ENCODE data around the gene HECW1.

GRCh38 chr7:43328336-43328735 is 215.9 kb downstream of the HECW1 start:
- TF ChIP-seq USF2 (IDR thresholded peaks at IDR 0.05; ENCODE audit: low read depth, low read length) (no peak), USF2 (CRISPR knock-in tag; IDR thresholded peaks at IDR 0.05; ENCODE audit: borderline replicate concordance) (no peak), KDM1A (CRISPR knock-in tag; IDR thresholded peaks at IDR 0.05) (no peak), CTCF (CRISPR knock-in tag; IDR thresholded peaks at IDR 0.05) (no peak), EP300 (IDR thresholded peaks at IDR 0.05; ENCODE audit: low read depth in 2 of 2, low read length in 2 of 2) (no peak), EP300 (CRISPR knock-in tag; IDR thresholded peaks at IDR 0.05; ENCODE audit: borderline replicate concordance) (no peak), HCFC1 (IDR thresholded peaks at IDR 0.05; ENCODE audit: low read depth, low read length) (no peak), ELF4 (CRISPR knock-in tag; IDR thresholded peaks at IDR 0.05; ENCODE audit: borderline replicate concordance) (no peak), ZNF597 (CRISPR knock-in tag; IDR thresholded peaks at IDR 0.05) (no peak), JDP2 (CRISPR knock-in tag; IDR thresholded peaks at IDR 0.05; ENCODE audit: borderline replicate concordance) (no peak), IKZF1 (IDR thresholded peaks at IDR 0.05) (no peak), YY1 (IDR thresholded peaks at IDR 0.05; ENCODE audit: insufficient read depth, insufficient replicate concordance, low read depth, low read length) (no peak), ZNF253 (CRISPR knock-in tag; IDR thresholded peaks at IDR 0.05; ENCODE audit: borderline replicate concordance) (no peak)
- TF ChIP-seq, protein P1, sequence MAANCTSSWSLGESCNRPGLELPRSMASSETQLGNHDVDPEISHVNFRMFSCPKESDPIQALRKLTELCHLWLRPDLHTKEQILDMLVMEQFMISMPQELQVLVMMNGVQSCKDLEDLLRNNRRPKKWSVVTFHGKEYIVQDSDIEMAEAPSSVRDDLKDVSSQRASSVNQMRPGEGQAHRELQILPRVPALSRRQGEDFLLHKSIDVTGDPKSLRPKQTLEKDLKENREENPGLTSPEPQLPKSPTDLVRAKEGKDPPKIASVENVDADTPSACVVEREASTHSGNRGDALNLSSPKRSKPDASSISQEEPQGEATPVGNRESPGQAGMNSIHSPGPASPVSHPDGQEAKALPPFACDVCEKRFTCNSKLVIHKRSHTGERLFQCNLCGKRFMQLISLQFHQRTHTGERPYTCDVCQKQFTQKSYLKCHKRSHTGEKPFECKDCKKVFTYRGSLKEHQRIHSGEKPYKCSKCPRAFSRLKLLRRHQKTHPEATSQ (CRISPR knock-in tag; IDR thresholded peaks at IDR 0.05; ENCODE audit: borderline replicate concordance), result no peak

Data from HepG2 (cell line).